ENCODE results near the gene IRAK1.

Gene IRAK1
- 61.0 to 75.3 (median 69.8) reads per million in 4 donors for total RNA-seq

GRCh38 chrX:154019633-154020528 lies at the start of gene IRAK1:
IRAK1 (minus strand) TSS chrX:154019902; CDS start chrX:154019812, 90 bp downstream.
- peak in 4 of 5 donors; percentile 30 to 56 (median 38) for DNase-seq

GRCh38 chrX:154068560-154068959 lies 48.9 kb upstream of the IRAK1 start:
- no peak for DNase-seq

GRCh38 chrX:154064637-154065435 lies 45.1 kb upstream of the IRAK1 start:
- DNase-seq = no peak

- DNase-seq = no peak
Observed at GRCh38 chrX:154063234-154063633, 43.5 kb upstream of the IRAK1 start.

DNA sequence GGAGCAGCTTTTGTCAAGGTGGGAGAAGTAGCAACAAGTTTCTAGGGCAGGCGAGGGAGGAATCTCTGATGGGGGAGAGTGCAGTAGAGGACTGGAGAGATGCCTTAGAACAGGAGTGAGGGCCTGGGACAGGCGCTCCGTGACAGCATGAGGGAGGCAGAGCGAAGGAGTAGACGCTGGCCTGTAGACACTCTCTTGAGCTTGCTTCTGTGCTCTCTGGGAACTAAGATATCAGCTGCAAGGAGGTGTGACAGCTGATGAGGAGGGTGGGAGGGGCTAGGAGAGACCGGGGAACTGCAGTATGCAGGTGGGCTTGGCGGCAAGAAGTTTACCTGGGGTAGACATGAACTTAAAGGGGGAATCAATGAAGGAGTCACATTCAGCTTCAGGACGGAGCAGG lies 42.1 kb upstream of the IRAK1 start:
- no peak for DNase-seq

DNA sequence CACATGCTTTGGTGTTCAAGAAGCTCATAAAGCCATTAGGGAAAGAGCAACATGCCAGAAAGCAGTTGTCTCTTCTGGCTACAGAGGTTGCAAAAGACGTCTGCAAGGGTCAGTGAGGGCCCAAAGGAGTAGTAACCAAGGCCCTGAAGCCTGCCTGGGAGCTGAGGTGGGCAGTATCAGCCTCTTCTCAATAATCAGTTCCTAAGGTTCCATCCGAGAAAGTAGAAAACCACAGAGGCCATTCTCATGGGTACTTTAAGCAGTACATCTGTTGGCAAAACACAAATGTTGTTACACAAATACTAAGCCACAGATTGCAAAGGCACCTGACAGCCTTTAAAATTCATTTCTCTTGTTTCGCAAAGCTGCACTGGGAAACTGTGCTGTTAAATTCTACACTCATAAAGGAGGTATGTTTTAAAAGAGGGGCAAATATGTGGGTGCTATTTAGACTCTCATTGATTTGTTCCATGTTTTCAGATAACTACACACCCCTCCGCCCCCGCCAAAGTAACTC lies 40.1 kb upstream of the IRAK1 start:
- DNase-seq = no peak

- DNase-seq = no peak
Observed at GRCh38 chrX:154059231-154059630, 39.5 kb upstream of the IRAK1 start.

- no peak for DNase-seq
Observed at GRCh38 chrX:154058214-154058997, 38.7 kb upstream of the IRAK1 start.

DNA sequence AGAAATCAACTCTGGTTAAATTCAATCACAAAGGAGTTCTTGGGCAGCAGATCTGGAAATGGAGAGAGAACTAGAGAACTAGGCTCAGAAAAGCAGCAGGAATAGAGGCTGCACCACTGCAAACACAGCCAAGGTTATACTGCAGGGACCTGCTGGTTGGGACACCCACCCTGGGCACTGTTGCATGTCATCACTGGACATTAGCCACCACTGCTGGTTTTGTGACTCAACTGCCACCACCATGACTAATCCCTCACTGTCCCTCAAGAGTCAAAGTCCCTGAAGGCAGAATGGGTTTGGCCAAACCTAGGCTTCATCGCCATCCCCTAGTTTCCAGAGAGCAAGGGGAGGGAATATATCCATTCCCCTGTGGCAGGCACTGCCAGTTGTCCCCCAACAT lies 38.1 kb upstream of the IRAK1 start:
- no peak for DNase-seq

DNA sequence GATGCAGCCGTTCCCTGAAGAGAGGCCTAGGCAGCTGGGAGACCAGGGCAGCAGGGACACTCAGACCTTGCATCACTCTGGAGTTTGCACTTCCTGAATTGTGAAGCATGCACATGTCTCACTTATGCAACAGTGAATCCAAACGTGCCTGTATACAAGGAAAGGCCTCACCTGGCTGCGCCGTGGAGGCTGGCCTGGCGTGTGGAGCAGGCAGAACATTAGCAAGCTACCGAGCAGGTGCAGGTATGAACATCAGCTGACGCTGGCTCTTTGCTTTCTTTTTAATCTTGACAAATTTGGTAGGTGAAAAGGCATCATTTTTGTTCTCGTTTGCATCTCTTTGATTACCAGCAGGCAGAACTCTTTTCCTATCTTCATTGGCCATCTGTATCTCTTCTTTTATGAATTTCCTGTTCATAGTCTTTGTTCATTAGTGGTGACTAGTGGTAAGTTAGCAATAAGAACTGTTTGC lies 37.1 kb upstream of the IRAK1 start:
- DNase-seq = peak in 1 of 5 donors; percentile 5

GRCh38 chrX:154051201-154051810 lies 31.6 kb upstream of the IRAK1 start:
- peak; percentile 23 to 68 (median 47) for DNase-seq

DNA sequence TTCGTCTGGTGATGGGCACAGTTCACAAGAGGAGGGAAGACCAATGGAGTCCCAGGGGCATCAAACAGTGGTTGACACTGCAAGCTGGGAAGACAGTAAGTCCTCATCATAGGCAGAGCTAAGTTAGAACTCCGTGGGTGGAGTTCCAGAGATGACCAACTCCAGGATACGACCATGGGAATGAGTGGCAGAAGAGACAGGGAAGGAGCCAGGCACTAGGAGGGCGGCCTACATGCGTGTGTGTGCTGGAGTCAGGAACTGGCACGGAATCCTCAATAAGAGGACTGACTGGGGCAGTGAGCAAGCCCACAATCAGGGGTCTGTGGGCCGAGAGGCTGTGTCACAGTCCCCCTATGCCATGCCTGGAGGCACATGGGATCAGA lies 30.4 kb upstream of the IRAK1 start:
- DNase-seq = no peak

- DNase-seq = no peak
Observed at GRCh38 chrX:154049209-154050112, 29.8 kb upstream of the IRAK1 start.

- DNase-seq = no peak
Observed at GRCh38 chrX:154048398-154048797, 28.7 kb upstream of the IRAK1 start.

GRCh38 chrX:154046940-154047610 lies 27.4 kb upstream of the IRAK1 start:
- DNase-seq = no peak

- no peak for DNase-seq
Observed at GRCh38 chrX:154046031-154046781, 26.5 kb upstream of the IRAK1 start.

DNA sequence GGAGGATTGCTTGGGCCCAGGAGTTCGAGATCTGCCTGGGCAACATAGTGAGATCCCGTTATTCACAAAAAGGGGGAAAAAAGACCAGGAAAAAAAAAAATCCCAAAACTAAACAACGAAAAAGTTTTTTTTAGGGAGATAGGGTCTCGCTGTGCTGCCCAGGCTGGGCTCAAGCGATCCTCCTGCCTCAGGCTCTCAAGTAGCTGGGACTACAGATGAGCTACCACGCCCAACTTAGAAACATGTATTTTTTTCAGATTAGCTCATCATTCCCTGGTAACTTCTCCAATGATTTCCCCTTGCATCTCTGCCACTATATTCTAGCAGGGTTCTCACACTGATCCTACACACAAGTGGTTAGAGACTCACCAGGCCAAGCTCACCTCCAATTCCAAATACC lies 24.4 kb upstream of the IRAK1 start:
- DNase-seq = no peak

- no peak for DNase-seq
Observed at GRCh38 chrX:154043003-154043763, 23.5 kb upstream of the IRAK1 start.

- no peak for DNase-seq
Observed at GRCh38 chrX:154040863-154041262, 21.2 kb upstream of the IRAK1 start.
